NCI-H2029 (cell line): ENCODE results near the gene DENND1A.

Experiments
- DNase-seq: peaks from one replicate; lab custom pipeline; 2025; lab: John Stamatoyannopoulos, UW

The DENND1A gene

DNA sequence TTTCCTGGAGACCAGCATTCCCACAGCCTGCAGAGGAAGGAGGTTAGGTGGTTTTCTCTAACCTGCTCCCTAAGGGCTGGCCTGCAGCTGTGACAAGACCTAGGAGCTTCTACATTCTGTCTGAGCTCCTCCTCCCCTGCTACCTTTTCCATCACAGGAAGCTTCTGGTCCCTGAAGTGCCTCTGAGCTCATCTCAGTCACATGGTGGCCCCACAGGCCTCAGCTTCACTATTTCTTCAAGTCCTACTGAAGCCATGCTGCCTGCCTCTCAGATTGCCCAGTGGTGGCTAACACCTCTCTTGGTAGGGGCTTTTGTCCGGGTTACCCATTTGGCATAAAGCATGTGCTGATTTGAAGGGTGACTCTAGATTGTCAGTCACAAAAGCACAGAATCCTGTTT, 314.5 kb downstream of the DENND1A start:
- DNase-seq: peak; percentile 67

DNA sequence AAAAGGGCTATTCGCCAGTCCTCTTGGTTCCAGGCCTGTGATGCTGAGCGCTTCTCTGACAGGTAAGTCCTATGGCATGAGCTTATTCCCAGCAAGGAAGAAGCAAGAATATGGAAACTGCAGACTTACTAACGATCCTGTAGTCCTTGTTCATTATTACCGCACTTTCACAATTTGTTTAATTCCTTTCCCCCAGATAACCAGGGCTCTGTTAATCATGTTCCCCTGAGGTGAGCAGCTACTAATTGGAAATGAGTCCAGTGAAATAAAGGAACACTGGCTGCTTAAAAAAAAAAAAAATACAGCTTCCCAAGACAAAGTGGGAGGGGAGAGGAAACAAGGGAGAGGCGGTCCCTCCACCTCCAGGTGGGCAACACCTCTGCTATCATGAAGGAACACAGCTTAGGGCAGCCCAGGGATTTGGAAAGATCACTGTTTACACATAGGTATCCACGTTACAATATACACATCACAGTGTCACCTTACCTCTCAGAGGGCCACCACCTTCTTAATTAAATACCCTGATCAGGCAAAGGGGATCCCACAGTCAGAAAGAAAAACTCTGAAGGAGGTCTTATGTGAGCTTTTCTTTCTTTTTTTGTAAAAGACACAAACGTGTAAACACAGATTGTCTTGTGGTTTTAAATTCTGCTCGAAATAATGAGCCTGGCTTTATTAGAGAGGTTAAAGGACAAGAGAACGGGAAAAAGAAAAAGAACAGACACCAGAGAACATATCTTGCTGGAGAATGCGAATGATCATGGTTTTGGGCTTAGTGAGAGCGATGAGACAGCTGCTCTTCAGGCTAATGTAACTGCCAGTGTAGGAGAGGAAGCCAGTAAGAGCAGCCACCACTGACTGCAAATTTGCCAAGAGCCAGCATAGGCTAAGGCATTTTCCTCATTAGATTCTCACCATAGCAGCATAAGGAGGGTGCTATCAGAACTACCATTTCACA, 315.3 kb downstream of the DENND1A start:
- peak; percentile 90 for DNase-seq

DNA sequence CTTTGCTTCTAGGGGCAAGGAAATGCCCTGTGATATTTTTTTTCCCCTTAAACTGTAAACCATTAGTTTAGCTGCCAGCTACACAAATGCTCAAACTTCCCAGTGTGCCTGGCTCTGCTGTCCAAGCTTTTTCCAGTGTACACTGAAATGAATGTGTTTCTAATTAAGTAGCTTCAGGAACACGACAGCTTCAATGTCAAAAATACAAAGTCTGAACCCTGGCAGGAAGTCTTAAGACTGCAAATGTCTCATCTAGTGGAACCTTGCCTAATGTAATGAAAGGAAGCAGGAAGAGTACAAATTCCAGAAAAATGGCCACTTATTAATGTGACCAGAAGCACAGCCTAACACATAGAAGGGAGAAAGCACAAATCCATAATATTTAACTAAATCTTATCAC, 318.7 kb downstream of the DENND1A start:
- DNase-seq: no peak

DNA sequence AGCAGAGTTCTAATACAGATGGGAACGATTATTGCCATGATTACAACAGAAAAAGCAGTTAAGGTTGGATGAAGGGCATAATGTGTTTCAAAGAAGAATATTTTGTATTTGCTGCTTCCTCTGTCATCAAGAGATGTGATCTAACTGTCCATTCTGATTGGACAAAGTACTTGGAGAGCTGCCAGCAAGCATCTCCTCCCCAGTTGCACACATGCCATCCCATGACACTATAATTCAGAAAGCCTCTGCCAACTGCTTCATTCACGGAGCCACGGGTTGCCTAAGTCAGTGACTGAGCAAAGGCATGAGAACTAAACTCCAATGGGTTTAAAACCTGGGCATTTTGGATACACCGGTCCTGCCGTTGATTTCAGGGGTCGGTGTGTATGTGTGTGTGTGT, 320.1 kb downstream of the DENND1A start:
- peak; percentile 58 for DNase-seq

DNA sequence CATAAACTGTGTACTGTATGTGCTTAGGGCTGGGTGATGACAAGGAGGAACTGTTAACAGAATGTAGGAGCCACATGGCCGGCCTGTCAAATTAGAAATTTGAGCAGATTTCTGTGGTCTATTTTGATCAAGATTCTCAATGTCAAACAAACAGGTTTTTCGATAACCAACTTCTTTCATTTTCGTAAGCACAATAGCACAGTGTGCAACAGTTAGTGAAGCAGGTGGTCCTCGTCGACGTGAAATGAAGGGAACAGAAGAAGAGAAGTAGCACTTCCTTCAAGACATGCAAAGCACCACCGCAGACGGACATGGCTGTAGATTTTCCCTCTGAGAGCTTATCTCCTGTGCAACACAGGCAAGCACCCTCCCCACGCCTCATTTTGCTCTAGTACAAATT, 321.8 kb downstream of the DENND1A start:
- DNase-seq: no peak

DNA sequence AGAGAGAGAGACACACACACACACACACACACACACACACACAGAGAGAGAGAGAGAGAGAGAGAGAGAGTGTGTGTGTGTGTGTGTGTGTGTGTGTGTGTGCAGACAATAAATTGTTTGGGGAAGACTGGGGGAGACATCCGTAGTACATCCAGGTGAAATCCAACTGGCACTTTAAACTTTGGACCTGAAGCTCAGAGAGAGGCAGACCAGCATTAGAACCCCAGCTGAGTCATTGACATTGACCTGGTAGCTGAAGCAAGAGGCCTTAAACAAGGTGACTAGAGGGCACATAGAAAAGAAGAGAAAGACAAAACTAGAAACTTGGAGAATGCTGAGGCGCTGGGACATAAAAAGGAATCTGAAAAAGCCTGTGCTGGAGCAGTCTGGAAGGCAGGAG, 322.4 kb downstream of the DENND1A start:
- DNase-seq: no peak

DNA sequence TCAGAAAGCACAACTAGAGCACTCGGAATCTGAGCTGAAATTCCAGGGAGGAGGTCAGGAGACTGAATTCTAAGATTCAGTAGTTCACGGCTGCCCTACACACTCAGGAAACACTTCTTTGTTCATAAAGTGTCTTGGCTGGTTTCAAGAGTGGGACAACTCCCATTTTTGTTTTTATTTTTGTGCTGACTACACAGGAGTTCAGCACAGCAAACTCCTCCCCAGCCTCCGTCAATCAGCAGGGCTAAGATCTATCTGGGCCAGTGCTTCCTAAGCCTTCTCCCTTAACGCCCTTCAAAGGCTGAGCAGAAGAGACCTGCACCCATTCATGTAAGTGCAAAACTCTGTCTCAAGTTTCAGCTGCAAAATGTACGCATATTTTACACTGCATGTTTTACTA, 323.8 kb downstream of the DENND1A start:
- no peak for DNase-seq

DNA sequence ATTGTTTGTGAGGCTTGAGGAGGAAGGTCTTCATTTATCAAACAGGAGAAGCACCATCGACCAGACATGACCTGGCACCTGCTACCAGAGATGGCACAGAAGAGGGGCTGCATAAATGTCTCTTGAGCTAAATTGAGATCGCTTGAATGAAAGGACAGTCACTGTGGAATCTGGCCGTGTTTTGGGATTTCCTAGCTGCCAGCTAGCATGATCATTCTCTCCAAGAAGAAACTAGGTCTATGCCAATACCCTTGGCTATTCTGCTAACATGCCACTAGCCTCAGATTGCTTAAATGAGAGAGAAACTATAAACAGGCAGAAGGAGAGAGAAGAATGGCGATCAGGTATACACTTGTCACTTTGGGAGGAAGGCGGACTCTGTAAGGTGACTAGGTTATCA, 324.6 kb downstream of the DENND1A start:
- DNase-seq: no peak

DNA sequence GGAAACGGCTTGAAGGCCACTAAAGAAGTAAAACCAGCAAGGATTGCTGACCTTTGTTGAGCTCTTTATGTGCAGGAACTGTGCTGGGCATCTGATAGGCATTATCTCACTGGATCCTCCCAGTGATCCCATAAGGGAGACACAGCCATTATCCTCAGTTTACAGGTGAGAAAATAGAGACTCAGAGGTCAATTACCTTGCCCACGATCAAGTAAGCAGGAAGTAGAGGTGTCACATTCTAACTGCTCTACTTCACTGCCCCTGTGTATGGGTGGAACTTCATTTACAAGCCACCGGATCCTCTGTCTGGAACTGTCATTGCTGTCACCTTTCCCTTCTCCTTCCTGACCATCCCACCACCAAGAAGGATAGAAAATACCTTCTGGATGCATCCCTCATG, 325.1 kb downstream of the DENND1A start:
- no peak for DNase-seq

DNA sequence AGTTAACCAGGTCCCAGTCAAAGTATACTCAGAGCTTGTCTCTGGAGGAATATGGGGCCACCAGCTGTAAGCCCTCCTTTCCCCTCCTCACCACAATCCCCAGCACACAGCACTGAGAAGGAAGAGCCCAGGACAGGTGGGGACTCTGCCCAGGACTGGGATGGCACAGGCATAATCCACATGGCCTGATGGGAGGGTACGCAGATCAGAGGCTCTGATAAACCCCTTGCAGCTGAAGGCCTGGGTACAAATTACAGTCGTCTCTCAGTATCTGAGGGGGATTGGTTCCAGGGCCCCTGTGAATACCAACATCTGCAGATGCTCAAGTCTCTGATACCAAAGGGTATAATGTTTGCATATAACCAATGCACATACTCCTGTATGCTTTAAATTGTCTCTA, 328.1 kb downstream of the DENND1A start:
- DNase-seq: no peak

DNA sequence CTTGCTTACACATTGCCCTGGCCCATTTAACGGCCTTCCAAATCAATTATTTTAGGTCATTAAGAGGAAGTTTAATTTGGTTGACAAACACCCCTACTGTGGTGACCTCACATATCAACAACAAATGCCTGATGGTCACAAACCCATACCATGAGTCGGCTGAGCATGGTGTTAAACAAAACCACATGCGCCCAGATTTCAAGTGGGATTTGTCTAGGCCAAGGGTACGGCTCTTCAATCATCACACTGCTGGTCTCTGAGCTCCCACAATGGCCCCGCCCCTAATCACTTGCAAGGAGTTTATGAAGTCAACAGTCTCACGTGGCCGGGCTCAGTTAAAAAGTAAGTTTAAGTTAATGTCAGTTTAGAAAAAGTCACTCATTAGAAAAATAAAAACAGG, 330.1 kb downstream of the DENND1A start:
- no peak for DNase-seq

DNA sequence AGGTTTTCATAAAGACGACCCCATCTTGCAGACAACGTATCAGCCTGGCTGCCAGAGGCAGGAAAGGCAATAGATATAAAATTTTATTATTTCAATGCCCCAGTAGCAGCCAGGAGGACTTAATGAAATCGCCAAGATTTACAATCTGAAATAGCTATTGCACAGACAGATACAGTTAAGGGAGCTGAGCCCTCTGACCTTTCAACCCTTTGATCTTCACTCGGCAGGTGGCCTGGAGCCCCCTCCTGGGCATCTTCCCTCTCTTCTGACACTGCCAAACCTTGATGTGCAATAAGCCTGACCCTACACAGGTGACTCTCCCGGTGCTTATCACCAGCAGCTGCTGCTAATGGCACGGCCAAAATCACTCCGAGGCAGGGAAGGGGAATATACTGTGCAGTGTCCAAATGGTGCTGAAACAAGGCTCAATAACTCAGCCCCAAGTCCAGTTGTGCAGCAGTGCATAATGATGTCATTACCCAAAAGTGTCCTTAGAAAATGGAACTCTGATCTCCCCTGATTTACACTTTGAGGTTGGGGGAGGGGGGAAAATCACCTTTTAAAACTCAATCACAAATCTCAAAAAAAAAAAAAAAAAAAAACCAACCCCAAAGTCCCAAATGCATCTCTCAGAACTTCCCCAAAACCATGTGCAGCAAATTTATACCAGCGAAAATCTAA, 331.9 kb downstream of the DENND1A start:
- no peak for DNase-seq

DNA sequence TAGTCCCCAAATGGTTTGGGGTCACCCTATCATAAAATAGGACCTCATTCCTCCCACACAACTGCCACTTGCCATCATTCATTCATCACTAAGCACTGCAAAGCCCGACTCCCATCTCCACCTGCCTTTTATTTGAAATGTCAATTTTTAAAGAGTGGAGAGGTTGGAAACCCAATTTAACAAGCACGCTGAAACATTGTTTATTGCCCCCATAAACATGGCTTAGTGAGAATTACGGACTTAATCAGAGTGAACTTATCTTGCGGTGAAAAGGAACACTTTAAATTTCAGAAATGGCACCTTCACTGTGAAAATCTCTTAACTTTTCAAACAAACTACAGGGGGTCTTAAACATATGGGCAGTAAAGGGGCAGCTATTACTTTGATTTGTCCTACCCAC, 332.9 kb downstream of the DENND1A start:
- no peak for DNase-seq

DNA sequence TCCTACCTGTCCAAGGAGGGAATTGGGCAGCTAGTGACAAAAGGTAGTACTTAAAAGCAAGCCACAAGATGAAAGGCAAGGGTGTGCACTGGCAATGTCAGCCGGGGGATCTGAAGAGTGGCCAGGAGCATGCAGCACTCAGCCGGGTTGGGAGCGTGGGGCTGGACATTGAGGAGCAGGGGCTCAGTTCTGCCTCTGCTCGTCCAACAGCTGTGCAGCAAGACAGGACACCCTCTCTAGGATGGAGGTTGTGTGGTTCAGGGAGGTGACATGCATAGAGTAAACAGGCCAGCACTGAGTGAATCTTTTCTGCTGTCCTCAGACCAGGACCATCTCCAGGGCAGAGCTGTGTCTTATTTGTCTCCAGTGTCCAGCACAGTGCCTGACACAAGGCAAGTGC, 338.6 kb downstream of the DENND1A start:
- DNase-seq: no peak

DNA sequence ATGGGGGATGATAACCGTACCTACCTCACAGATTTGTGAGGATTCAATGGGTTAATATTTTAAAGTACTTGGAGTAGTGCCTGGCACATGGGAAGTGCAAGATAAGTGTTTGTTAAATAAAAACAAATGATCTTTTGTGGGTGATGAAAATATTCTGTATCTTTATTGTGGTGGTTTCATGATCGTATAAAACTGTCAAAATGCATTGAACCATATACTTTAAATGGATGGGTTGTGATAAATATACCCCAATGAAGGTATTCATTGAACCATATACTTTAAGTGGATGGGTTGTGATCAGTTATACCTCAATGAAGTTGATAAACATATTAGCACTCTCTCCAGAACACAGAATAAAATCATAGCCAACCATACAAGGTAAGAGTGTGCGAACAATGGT, 339.4 kb downstream of the DENND1A start:
- peak; percentile 57 for DNase-seq

DNA sequence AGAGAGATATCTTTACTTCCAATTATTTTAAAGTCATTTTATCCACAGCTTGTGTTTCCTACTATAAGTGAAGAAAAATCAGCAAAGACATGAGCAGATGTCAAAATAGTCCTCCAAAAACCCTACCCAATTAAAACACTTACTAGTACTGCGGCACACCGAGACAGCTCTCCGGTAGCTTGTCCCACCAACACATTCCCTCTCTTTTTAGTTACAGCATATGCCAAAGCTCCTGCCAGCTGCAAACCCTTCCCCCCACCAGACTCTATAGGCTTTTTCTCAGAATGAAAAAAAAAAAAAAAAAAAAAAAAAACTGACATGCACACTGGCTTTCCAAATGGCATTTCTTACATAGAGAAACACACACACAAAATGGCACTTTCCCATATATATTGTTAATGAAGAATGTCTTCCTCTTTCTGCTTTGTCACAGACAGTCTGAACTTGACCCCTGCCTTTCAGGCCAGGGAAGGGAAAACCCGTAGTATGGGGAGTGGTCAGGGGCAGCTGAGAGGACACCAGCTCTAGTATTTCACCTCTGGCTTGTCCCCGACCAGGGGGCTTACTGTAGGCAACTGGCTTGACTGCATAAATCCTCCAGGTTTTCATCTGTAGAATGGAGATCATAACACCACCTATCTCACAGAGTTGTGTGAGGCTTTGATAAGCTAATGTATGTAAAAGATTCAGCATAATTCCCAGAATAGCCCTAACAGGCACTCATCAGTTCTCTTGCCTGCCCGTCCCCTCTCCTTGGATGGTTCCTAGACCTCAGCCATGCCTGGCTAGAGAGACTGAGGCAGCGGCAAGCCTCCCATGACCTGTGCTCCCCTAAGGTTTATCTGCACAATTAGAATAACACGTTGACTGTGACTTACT, 340.3 kb downstream of the DENND1A start:
- no peak for DNase-seq

DNA sequence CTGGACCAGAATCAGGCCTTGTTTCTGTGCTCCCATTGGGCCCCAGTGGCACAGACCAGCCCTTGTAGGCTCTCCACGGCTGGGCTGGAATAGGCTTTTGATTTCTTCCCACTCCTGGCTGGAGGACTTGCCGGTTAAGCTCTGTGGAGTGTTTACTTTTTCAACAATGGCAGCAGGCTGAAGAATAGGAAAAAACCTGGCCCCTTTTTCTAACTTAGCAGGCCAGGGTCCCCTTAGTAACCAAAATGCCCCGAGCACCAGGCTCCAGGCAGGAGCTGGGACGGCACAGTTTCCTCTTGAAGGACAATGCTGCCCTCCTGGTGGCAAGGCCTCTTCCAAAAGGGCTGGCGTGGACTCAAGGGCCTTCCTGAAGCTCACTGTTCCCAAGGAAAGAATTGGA, 343.7 kb downstream of the DENND1A start:
- peak; percentile 85 for DNase-seq

DNA sequence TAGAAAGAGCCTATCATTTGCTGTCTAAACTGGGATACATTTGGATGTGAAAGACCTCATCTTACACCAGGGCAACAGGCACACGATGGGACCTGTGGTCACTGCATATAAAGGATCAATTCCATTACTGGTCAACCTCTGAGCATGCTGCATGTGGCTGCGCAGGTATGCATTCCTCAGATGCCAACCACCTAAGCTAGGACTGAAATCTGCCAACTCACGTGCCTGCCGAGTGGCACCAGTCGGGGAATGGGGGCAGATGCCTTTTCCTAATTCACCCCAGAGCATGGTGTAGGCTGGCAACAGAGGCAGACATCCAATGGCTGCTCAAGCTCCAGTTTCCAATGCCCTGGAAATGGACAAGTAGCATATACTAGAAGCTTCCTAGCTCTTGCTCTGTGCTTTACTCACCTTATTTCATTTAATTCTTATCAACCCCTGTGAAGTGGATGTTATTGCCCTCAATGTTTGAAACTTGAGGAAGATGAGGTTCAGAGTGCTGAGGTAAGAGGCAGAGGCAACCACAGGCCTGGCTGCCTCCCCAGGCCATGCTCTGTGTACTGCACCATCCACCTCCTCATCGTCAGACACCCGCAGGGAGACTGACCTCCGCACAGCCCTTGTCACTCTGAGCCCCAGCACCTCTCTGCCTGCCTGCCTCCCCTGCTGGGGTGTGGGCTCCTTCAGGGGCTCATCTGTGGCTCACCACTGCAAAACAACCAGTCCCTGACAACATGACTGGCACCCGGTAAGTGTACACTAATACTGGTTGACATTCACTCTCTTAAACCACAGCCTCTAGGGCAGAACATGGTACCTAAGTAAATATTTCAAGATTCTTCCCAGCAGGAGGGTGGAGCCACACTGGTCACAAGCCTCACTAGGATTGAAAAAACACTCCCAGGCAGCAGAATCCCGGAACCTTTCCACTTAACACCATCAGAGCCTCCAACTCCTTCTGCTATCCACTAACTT, 345.4 kb downstream of the DENND1A start:
- DNase-seq: peak; percentile 54

DNA sequence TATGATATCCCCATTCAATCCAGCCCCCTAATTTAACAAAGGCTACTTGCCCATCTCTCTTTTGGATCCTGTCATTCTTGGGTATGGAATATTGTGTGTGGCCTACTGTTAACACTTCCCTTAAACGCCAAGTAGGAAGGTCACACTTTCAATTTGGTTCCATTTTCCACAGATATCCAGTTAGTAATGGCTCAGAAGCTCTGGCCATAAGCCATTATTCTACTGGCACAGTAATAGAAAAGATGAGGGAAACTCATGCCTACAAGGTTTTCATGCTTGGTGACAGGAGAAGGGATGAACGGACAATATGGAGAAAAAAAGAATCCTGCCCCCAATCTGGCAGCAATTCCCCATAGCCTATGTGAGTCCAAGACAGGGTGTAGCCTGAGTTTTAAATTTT, 346.3 kb downstream of the DENND1A start:
- DNase-seq: no peak

DNA sequence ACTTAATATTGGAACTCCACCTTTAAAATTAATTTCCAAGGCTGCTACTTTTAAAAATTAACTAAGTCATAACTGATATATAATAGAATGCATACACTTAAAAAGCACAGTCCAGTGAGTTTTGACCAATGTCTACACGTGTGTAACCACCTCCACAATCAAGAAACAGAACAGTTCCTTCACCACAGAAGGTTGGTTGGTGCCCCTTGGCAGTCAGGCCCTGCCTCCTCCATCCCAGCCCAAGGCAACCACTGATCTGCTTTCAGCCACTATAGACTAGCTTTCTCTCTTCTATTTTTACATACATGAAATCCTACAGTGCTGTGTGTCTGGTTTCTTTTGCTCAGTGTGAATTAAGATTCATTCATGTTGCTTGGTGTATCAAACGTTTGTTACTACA, 358.7 kb downstream of the DENND1A start:
- no peak for DNase-seq
